ENCODE results near the gene SHC3. TPM values are rescaled to one million over a fixed set of nuclear protein-coding genes. Genes with fewer than 3 reads are reported as not detected.

SHC3 gene
- polyA plus RNA-seq, 3 donors = not detected

DNA sequence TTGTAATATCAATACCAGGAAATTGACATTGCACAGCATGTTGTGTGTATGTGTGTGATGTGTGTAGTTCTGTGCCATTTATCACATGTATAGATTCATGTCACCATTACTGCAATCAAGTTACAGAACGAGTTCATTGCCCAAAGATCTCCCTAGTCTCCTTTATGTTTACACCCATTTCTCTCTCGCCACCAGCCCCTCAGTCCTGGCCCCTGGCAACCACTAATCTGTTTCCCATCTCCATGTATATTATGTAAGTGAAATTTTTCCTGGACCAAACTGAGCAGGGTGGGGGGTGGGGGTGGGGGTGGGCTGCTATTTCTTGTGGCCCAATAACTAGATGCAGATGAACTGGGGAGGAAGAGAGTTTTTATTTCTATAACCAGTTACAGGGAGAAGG lies 198.8 kb downstream of the SHC3 start:
- H3K4me2 ChIP-seq (replicated peaks; ENCODE audit: extremely low read depth, low read length, poor library complexity, severe bottlenecking) = no peak overlapping the region
- peaks cover 3 to 7% (median 6%) of the 10 kb centered on the region in 3 donors for H3K27me3 Mint-ChIP-seq (ENCODE audit: low read depth in 3 of 3)
- H3K4me3 Mint-ChIP-seq = no peak overlapping the region
- H3K4me3 ChIP-seq (replicated peaks in 1 of 3; ENCODE audit: low read depth in 2 of 3, low read length in 3 of 3) = no peak overlapping the region
- no peaks in the 10 kb centered on the region for H3K36me3 ChIP-seq (replicated peaks in 1 of 2; ENCODE audit: control insufficient read depth in 1 of 2, insufficient read depth in 2 of 2, low read length in 2 of 2)
- no peaks in the 10 kb centered on the region for H3K27me3 ChIP-seq (ENCODE audit: control insufficient read depth in 2 of 2, insufficient read depth in 2 of 2, low read length in 2 of 2)
- H3K36me3 Mint-ChIP-seq = peaks cover 0 to 3% of the 10 kb centered on the region in 2 donors
- no peak overlapping the region for H2AFZ ChIP-seq (ENCODE audit: insufficient read depth, low read depth, low read length, poor library complexity, severe bottlenecking)
- no peak for DNase-seq
- no peaks in the 10 kb centered on the region for H3K9me3 ChIP-seq (replicated peaks in 1 of 2; ENCODE audit: control insufficient read depth in 1 of 2, insufficient read depth in 1 of 2, low read length in 2 of 2)
- peaks cover 0 to 6% (median 2%) of the 10 kb centered on the region in 7 donors for H3K9me3 Mint-ChIP-seq
- no peaks in the 10 kb centered on the region for H4K20me1 ChIP-seq (ENCODE audit: insufficient read depth, low read length)
- WGBS (ENCODE audit: insufficient coverage) = no CpG with 5 or more reads among the region's 2 CpGs
- intact Hi-C loops (cut with micrococcal nuclease) = no loop called here
- no peak overlapping the region for H3K27ac ChIP-seq (ENCODE audit: low read depth in 1 of 2, low read length in 2 of 2)
- H3K4me1 Mint-ChIP-seq = peaks cover 7% of the 10 kb centered on the region
- no peak overlapping the region for H3K27ac Mint-ChIP-seq
- no peaks in the 10 kb centered on the region for H3K79me2 ChIP-seq (ENCODE audit: insufficient read depth, low read length)
- no peak overlapping the region for H3K9ac ChIP-seq (ENCODE audit: insufficient read depth, low read length, poor library complexity, severe bottlenecking)
- TF ChIP-seq, protein P1, sequence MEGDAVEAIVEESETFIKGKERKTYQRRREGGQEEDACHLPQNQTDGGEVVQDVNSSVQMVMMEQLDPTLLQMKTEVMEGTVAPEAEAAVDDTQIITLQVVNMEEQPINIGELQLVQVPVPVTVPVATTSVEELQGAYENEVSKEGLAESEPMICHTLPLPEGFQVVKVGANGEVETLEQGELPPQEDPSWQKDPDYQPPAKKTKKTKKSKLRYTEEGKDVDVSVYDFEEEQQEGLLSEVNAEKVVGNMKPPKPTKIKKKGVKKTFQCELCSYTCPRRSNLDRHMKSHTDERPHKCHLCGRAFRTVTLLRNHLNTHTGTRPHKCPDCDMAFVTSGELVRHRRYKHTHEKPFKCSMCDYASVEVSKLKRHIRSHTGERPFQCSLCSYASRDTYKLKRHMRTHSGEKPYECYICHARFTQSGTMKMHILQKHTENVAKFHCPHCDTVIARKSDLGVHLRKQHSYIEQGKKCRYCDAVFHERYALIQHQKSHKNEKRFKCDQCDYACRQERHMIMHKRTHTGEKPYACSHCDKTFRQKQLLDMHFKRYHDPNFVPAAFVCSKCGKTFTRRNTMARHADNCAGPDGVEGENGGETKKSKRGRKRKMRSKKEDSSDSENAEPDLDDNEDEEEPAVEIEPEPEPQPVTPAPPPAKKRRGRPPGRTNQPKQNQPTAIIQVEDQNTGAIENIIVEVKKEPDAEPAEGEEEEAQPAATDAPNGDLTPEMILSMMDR (IDR thresholded peaks at IDR 0.05) = no peak
- H3K4me1 ChIP-seq (ENCODE audit: control insufficient read depth in 1 of 2, insufficient read depth in 2 of 2, low read length in 2 of 2) = no peaks in the 10 kb centered on the region

DNA sequence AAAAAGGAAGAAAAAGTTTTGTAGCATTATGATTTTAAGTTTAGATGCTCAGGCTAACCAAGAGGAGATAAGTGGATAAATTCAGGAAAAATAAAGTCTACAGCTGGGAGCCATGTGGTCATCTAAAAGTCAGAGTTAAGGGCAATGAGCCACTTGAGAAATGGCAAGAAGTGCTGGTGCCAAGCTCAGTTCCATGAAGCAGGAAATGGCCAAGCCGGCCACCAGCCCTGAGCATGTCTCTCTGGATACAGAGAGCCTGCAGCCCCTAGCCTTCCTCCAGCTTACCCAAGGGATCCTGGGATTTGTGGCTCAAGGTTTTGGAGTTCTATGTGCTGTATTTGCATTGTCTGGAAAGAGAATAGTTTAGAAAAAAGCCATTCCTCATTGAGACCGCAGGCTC lies 199.6 kb downstream of the SHC3 start:
- Histone ChIP-seq H3K4me2 (replicated peaks; ENCODE audit: extremely low read depth, low read length, poor library complexity, severe bottlenecking) (no peak overlapping the region), H3K4me1 (ENCODE audit: control insufficient read depth in 1 of 2, insufficient read depth in 2 of 2, low read length in 2 of 2) (no peaks in the 10 kb centered on the region), H3K9ac (ENCODE audit: insufficient read depth, low read length, poor library complexity, severe bottlenecking) (no peak overlapping the region), H4K20me1 (ENCODE audit: insufficient read depth, low read length) (no peaks in the 10 kb centered on the region), H3K27me3 (ENCODE audit: control insufficient read depth in 2 of 2, insufficient read depth in 2 of 2, low read length in 2 of 2) (no peaks in the 10 kb centered on the region), H2AFZ (ENCODE audit: insufficient read depth, low read depth, low read length, poor library complexity, severe bottlenecking) (no peak overlapping the region), H3K36me3 (replicated peaks in 1 of 2; ENCODE audit: control insufficient read depth in 1 of 2, insufficient read depth in 2 of 2, low read length in 2 of 2) (no peaks in the 10 kb centered on the region), H3K27ac (ENCODE audit: low read depth in 1 of 2, low read length in 2 of 2) (no peak overlapping the region), H3K4me3 (replicated peaks in 1 of 3; ENCODE audit: low read depth in 2 of 3, low read length in 3 of 3) (no peak overlapping the region), H3K9me3 (replicated peaks in 1 of 2; ENCODE audit: control insufficient read depth in 1 of 2, insufficient read depth in 1 of 2, low read length in 2 of 2) (no peaks in the 10 kb centered on the region), H3K79me2 (ENCODE audit: insufficient read depth, low read length) (no peaks in the 10 kb centered on the region)
- Mint-ChIP-seq H3K4me1 (peaks cover 7% of the 10 kb centered on the region), H3K4me3 (no peak overlapping the region), H3K9me3 (peaks cover 0 to 6% (median 2%) of the 10 kb centered on the region in 7 donors), H3K27me3 (ENCODE audit: low read depth in 3 of 3) (peaks cover 3 to 7% (median 6%) of the 10 kb centered on the region in 3 donors), H3K36me3 (peaks cover 0 to 3% of the 10 kb centered on the region in 2 donors), H3K27ac (no peak overlapping the region)
- WGBS (ENCODE audit: insufficient coverage) = 80% methylated on average over 1 of the region's 2 CpGs
- no peak for DNase-seq
- intact Hi-C loops (cut with micrococcal nuclease) = no loop called here
- TF ChIP-seq, protein P1 (IDR thresholded peaks at IDR 0.05) = no peak
